ENCODE measurements around the gene PLK5.
"Not testable (repeated sequence)": the region's sequence is repeated elsewhere in the genome, so short reads cannot be mapped to it uniquely, and the experiment has no call there.

Gene PLK5

DNA sequence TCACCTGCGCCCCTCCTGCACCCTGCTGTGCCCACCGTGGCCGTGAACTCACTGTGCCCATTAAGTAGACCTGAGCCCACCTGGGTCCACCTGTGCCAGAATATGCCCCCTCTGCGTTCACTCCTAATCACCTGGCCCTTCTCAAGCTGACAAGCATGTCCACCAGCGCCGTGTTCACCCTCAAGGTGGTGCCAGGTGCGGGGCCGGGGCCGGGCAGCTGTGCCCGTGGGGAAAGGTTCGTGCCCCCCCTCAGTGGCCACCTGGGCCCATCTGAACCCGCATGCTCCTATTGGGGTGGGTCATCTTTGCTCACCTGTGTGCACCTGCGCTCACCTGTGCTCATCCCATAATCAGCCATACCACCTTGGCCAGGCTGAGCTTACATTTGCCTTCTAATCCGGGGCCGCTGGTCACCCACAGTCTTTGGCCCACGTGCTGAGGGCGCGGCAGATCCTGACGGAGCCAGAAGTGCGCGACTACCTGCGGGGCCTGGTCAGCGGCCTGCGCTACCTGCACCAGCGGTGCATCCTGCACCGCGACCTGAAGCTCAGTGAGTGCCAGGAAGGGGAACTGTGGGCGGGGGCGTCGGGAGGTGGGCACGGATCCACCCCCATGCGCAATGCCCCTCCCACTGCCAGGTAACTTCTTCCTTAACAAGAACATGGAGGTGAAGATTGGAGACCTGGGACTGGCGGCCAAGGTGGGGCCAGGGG is 2.3 kb downstream of the PLK5 start:
- no peak for DNase-seq

DNA sequence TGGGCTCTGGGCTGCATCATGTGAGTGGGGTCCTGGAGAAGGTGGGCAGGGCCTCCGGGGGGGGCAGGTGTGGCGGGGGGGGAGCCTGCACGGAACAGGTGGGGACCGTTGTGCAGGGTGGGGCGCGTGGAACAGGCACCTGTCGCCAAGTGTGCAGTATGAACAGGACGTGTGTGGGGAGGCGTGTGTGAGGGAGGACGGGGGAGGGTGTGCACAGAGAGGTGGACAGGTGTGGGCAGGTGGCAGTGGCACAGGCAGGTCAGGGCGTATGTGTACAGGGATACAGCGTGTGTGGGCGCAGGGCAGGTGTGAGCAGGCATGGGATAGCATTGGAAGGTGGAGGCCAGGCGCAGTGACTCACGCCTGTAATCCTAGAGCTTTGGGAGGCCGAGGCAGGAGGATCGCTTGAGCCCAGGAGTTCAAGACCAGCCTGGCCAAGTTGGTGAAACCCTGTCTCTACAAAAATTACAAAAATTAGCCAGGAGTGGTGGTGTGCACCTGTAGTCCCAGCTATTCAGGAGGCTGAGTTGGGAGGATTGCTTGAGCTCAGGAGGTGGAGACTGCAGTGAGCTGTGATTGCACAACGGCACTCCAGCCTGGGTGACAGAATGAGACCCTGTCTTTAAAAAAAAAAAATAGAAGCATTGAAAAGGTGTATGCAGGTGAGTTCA is 3.2 kb downstream of the PLK5 start:
- DNase-seq, result no peak

DNA sequence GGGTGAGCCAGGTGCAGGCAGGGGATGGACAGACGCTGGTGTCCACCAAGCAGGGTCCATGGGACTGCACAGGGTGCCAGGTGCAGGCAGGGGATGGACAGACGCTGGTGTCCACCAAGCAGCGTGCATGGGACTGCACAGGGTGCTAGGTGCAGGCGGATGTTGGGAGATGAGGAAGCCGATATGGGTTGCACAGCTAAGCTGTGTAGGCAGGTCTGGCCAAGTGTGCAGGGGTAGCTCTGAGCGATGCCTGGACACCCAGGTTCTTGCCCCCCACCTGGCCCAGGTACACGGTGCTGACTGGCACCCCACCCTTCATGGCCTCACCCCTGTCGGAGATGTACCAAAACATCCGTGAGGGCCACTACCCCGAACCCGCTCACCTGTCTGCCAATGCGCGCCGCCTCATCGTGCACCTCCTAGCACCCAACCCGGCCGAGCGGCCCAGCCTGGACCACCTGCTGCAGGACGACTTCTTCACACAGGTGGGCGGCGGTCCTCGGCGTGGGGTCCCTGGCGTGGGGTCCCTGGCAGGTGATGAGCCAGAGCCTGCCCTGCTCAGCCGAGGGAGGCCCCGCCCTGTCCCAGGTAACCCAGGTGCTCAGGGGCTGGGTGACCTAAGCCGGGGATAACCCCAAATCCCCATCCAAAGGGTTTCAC is 3.9 kb downstream of the PLK5 start:
- no peak for DNase-seq

DNA sequence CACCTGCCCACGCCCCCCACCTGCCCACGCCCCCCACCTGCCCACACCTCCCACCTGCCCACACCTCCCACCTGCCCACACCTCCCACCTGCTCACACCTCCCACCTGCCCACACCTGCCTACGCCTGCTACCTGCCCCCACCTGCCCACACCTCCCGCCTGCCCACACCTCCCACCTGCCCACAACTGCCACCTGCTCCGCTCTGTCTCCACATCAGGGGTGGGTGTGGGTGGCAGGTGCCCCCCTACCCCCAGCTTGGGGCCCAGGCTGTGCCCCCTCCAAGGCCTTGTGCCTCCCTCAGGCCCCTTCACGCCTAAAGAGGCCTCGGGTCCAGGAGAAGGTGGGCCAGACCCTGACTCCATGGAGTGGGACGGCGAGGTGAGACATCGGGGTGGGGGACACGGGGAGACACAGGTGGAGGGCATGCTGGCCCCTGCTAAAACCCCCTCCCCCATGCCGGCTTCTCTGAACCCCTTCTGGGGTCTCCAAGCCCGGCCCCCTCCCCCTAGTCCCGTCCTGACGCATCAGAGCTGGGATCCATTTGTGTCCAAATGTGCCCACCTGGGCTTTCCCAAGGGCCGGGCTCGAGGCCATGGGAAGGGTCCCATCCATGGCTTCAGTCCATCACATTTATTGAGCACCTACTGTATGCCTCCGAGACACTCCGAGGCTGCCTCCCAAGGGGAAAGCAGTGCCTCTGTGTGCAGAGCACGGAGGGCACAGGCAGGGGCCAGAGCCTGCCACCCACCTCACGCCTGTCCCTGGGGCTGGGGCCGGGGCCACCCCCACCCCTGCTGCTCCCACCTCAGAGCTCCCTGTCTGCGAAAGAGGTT is 4.9 kb downstream of the PLK5 start:
- DNase-seq, result no peak

DNA sequence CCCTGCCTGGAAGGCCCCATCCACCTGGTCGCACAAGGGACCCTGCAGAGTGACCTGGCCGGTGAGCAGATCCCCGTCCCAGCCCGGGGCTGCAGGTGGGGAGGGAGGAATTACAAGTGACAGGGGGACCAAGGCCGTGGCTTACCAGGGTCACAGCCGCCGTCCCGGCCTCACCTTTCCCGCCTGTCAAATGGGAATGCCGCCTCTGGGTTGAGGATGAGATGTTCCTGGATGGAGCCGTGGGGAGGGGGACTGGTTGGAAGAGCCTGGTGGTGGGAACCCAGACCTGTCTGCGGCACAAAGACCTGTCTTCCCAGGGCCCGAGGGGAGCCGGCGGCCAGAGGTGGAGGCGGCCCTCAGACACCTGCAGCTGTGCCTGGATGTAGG is 5.5 kb downstream of the PLK5 start:
- no peak for DNase-seq

DNA sequence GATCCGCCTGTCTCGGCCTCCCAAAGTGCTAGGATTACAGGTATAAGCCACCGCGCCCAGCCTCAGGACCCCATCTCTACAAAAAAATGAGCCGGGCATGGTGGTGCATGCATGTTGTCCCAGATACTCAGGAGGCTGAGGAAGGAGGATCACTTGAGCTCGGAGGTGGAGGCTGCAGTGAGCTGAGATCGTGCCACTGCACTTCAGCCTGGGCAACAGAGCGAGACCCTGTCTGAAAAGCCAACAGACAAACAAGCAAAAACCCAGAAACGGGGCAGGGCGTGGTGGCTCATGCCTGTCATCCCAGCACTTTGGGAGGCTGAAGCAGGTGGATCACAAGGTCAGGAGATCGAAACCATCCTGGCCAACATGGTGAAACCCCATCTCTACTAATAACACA is 7.0 kb downstream of the PLK5 start:
- not testable (repeated sequence) for DNase-seq

DNA sequence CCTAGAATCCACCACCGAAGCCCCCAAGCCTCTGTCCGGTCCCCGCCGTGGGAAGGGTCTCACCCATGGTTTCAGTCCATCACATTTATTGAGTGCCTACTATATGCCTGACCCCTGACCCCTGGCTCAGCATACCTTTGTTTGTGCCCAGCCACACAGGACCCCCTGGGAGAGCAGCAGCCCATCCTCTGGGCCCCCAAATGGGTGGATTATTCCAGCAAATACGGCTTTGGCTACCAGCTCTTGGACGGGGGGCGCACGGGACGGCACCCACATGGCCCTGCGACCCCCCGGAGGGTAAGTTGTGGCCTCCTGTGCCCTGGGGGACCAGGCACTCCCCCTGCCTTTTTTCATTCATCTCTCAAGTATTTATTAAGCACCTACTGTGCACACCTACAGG is 7.7 kb downstream of the PLK5 start:
- no peak for DNase-seq

DNA sequence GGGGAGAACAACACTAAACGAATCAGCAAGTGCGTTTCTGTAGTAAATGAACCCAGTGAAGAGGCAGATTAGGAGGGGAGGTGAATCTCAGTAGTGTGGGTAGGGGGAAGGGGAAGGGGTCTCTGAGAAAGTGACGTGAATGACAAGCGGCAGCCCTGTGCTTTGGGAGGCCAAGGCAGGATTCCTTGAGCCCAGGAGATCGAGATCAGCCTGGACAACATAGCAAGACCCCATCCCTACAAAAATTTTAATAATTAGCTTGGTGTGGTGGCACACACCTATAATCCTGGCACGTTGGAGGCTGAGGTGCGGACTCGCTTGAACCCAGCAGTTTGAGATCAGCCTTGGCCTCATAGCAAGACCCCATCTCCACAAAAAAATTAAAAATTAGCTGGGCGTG is 8.1 kb downstream of the PLK5 start:
- DNase-seq, result no peak

DNA sequence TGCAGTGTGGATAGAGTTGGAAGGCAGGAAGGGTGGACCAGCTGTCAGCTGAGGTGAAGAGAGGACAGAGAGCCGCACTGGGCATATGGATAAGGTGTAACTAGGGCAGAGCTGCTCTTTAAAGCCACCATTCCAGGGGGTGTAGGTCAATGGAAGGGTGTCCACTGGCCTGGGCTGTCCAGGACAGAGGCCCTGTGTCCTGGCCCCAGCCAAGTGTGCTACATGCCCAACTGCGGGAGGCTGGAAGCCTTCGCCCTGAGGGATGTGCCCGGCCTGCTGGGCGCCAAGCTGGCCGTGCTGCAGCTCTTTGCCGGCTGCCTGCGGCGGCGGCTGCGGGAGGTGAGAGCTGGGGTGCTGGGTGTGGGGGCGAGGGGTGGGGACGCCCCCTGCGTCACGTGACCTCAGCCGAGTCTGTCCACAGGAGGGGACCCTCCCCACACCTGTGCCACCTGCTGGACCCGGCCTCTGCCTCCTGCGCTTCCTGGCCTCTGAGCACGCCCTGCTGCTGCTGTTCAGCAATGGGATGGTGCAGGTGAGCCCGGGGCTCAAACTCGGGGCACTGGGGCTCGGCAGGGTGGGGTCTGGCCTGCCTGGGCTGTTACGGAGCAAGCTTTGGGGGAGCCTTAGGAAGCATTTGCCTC is 9.8 kb downstream of the PLK5 start:
- DNase-seq, result no peak

DNA sequence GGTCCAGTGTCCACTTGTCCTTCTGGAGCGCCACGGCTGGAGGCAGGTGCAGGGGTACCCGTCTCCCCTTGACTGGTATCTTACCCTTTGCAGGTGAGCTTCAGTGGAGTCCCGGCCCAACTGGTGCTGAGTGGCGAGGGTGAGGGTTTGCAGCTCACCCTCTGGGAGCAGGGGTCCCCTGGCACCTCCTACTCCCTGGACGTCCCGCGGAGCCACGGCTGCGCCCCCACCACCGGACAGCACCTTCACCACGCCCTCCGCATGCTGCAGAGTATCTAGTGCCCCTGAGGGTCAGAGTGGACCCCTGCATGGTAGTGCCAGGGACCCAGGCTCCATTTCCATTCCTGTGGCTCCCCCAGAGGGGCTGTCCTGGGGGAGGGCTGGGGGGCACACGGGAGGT is 11.1 kb downstream of the PLK5 start:
- no peak for DNase-seq

DNA sequence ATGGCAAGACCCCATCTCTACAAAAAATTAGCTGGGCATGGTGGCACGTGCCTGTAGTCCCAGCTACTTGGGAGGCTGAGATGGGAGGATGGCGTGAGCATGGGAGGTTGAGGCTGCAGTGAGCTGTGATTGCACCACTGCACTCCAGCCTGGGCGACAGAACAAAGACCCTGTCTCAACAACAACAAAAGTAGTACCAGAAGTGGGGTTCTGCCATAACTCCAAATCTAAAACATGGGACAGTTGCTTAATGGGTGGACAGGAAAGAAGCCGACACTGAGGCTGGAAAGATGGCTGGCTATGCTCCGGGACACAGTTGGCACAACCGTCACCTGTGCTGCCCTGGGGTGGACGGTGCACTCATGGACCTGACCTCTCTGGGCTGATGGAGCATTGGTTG is 11.8 kb downstream of the PLK5 start:
- not testable (repeated sequence) for DNase-seq

DNA sequence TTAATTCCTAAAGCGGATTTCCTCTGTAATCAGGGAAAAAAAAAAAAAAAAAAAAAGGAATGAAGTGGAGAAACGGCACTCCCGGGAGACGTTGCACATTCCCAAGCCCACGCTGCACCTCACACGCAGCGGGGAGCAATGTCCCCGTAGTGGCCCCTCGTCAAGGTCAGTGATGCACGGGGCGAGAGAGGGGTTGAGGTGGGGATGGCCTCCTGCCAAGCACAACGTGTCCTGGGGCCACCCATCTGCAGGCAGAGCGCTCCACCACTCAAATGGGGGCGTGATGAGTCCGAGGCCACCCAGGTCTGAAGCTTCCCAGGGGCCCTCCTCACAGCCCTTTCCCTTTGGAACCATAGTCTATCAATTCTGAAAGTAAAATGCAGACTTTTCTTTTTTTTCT is 15.1 kb downstream of the PLK5 start:
- no peak for DNase-seq

DNA sequence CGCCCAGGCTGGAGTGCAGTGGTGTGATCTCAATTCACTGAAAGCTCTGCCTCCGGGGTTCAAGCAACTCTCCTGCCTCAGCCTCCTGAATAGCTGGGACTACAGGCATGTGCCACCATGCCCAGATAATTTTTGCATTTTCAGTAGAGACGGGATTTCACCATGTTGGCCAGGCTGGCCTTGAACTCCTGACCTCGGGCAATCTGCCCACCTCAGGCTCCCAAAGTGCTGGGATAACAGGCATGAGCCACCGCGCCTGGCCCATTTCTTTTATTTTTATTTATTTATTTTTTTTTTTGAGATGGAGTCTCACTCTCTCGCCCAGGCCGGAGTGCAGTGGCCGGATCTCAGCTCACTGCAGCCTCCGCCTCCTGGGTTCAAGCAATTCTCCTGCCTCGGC is 15.9 kb downstream of the PLK5 start:
- not testable (repeated sequence) for DNase-seq

DNA sequence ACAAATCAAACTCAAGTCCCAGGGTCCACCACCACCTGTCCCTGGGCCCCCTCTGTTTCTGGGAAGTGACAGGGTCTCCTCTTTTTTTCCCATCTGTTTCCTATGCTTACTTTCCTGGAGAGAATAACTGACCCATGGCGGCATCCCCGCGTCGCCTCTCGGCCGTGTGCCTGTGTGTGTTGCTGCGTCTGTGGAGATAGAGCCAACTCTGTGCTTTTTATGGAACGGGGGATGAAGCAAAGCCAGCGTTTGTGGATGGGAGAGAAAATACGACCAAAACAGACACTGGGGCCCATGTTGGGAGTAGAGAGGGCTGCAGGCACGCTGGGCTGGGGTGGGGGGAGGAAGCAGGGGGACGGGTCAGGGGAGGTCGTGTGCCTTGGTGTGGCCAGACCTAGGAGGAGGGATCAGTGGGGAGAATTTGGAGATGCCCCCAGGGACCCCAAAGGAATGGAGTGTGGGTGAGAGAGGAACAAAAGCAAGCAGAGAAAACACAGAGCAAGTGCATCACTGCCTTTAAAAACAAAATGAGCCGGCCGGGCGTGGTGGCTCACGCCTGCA is 16.6 kb downstream of the PLK5 start:
- DNase-seq, result peak; percentile 78

DNA sequence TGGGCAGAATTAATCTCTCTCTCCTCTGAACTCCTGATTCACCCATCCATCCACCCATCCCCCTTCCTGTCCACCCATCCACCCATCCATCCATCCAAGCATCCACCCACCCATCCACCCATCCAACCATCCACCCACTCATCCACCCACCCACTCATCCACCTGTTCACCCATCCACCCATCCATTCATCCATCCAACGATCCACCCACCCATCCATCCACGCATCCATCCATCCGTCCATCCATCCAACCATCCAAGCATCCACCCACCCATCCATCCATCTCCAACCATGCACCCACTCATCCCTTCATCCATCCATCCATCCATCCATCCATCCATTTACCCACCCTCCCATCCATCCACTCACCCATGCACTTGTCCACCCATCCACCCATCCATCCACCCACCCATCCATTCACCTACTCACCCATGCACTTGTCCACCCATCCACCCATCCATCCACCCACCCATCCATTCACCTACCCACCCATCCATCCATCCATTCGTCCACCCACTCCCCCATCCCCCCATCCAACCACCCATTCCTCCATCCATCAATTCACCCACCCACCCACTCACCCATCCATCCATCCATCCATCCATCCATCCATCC is 25.6 kb downstream of the PLK5 start:
- no peak for DNase-seq

DNA sequence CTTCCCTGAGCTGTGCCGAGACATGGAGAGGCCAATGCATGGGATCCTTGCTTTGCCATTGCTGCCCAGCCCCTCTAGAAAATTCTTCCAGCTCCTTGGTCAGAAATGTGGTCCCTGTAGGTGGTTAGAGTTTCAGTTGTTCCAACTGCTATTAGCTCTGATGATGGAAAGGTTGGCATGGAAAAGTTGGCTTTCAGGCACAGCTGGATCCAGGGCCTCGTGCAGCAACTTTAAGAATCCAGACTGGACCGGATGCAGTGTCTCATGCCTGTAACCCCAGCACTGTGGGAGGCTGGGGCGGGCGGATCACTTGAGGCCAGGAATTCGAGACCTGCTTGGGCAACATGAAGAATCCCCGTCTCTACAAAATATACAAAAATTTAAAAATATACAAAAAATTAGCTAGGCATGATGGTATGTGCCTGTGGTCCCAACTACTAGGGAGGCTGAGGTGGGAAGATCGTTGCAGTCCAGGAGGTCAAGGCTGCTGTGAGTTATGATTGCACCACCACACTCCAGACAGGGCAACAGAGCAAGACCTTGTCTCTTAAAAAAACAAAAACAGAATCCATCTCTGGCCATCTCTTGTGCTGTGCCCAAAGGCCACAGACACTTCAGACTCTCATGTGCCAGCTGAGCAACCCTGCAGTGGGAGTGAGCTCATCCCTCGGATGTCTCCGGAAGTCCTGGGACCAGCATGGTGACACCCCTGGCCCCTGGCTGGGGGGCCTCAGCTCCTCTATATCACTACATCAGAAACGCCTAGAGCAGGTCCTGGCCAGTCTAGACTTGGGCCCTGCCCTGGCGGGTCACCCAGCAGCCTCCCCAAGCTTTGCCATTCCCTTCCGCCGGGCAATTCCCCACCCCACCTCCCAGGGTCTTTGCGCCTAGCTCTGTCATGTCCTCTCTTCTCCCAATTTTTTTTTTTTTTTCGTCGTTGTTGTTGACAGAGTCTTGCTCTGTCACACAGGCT is 27.5 kb downstream of the PLK5 start:
- no peak for DNase-seq

DNA sequence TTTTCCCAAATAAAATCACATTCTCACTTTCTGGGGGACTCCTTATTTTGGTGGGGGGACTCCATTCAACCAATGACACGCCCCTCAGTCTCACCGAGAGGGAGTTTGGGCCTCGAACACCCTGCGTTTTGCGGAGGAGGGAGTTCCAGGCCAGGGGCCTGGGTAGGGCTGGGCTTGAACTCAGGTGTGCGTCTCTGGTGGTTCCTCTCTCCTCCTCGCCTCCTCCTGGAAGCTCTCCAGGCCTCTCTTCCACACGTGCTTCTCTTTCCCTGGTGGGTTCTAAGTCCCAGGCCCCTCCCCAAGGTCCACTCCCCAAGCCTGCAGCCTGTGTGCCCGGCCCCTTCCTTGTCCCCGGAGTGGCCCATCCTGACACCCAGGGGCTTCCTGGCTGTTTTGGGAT is 29.5 kb downstream of the PLK5 start:
- DNase-seq, result no peak

DNA sequence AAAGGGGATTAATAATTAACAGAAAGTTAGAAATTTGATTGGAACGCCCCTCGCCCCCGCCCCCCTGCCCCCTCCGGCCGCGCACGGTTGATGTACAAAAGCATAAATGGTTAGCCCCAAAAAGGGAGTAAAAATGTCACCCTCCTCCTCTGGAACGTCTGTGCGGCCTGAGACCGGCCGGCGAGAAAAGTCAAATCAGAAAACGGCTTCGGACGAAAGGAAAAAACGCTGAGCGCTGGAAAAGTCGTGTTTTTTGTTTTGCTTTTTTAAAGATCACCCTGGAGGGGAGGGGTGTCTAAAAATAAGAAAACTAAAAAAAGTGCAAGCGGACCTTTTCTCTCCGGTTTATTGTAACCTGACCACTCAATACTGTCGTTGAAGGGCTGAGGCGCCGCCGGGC is 31.1 kb downstream of the PLK5 start:
- no peak for DNase-seq

DNA sequence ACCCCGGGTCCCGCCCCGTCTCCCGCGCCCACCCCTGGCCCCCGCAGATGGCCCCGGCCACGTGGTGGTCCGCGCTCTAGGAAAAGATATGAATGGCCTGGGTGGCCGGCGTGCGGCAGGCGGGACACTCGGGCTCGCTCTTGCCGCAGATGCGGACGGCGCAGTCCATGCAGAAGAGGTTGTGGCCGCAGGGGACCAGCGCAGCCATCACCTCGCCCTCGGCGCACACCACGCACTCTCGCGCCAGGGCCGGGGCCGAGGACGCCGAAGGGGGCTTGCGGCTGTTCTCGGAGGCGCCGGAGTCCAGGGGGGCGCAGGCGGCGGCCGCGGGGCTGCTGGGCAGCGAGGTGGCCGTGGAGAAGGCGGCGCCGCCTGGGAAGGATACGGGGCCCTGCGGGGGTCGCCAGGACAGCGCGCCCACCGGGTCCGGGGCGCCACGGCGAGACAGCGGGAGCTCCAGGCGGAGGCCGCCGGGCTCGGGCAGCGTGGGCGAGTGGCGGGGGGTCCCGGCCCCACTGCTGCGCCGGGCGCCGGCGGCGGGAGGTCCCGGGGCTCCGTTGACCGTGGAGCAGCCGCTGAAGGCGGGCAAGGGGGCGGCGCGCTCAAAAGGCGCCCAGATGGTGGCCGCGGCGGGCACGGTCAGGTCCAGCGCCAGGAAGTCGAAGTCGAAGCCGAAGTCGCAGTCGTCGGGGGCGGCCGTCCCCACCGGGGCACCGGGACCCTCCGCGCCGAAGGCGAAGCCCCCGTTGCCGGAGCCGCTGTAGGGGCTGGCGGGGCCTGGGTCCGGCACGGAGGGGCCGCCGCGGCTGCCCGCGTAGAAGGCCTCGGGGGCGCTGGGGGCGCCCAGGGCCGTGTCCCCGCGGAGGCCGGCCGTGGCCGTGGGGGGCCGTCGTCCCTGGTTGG is 31.9 kb downstream of the PLK5 start:
- DNase-seq, result no peak
